GM12873 (cell line): ENCODE results near the gene CACNA1B.

Experiments
- CTCF ChIP-seq: IDR thresholded peaks from 2 replicates; pipeline ENCODE4 v1.5.1; 2012; ENCODE audit warnings: low read depth, mild to moderate bottlenecking, moderate library complexity, low read length, control low read depth; ENCODE audit not compliant: insufficient read depth; ENCODE audit errors: missing control alignments

The CACNA1B gene

GRCh38 chr9:138052635-138053320 is 175.2 kb downstream of the CACNA1B start:
- no peak for TF ChIP-seq CTCF

GRCh38 chr9:138053321-138053868 is 175.8 kb downstream of the CACNA1B start:
- TF ChIP-seq CTCF, result no peak

GRCh38 chr9:138053996-138054752 is 176.6 kb downstream of the CACNA1B start:
- no peak for TF ChIP-seq CTCF

- TF ChIP-seq CTCF, result no peak
Observed at GRCh38 chr9:138057726-138058125, 180.1 kb downstream of the CACNA1B start.

- no peak for TF ChIP-seq CTCF
Observed at GRCh38 chr9:138058181-138058580, 180.6 kb downstream of the CACNA1B start.

GRCh38 chr9:138059196-138059595 is 181.6 kb downstream of the CACNA1B start:
- no peak for TF ChIP-seq CTCF

GRCh38 chr9:138060365-138060764 is 182.8 kb downstream of the CACNA1B start:
- TF ChIP-seq CTCF, result no peak
